H1 (cell line): ENCODE measurements around the gene CYP11A1. TPM values are rescaled to one million over a fixed set of nuclear protein-coding genes. Genes with fewer than 3 reads are reported as not detected.
A peak's percentile ranks its signal among the peaks of the same experiment; 100 is the strongest.

Experiments
- CTCF ChIA-PET: fragments of 300-600 bp; sonication (Branson Sonifier 250); formaldehyde crosslinking; loops from one replicate; lab custom pipeline; 2021; ENCODE audit not compliant: partially characterized antibody; lab: Charles Lee
- POLR2A ChIA-PET: fragments of 300-600 bp; sonication (Branson Sonifier 250); formaldehyde crosslinking; loops from one replicate; lab custom pipeline; 2021; ENCODE audit warnings: inconsistent platforms; ENCODE audit not compliant: partially characterized antibody; lab: Charles Lee
- DNase-seq, 2 experiments: peaks; one replicate each; pipeline versions ENCODE4 v3.0.0 to v3.0.0-alpha.2; 2010 to 2022; ENCODE audit warnings: low spot score in 2 of 2, low read depth in 1 of 2, mixed read lengths in 1 of 2
- FAIRE-seq: peaks from 2 replicates; lab custom pipeline; 2011; peaks lifted over from hg19 to GRCh38; lab: Jason Lieb, UNC
- H2AFZ ChIP-seq: 2 replicates; pipeline ENCODE4 v1.8.1; 2012; ENCODE audit warnings: low read length, inconsistent platforms
- H2AK5ac ChIP-seq: 2 replicates; pipeline ENCODE4 v1.6.1; 2013; ENCODE audit warnings: low read depth, low read length
- H2BK120ac ChIP-seq: replicated peaks from 2 replicates; pipeline ENCODE3; 2013; ENCODE audit warnings: low read depth, low read length, inconsistent platforms
- H2BK12ac ChIP-seq: 2 replicates; pipeline ENCODE4 v1.6.1; 2013; ENCODE audit warnings: low read depth, low read length
- H2BK15ac ChIP-seq: 2 replicates; pipeline ENCODE4 v1.6.1; 2013; ENCODE audit warnings: low read length
- H2BK20ac ChIP-seq: 2 replicates; pipeline ENCODE4 v1.6.1; 2013; ENCODE audit warnings: low read length
- H2BK5ac ChIP-seq: 2 replicates; pipeline ENCODE4 v1.6.1; 2013; ENCODE audit warnings: low read depth, low read length
- H3K14ac ChIP-seq: 2 replicates; pipeline ENCODE4 v1.6.1; 2013; ENCODE audit warnings: inconsistent platforms; ENCODE audit not compliant: insufficient read length
- H3K18ac ChIP-seq: 2 replicates; pipeline ENCODE4 v1.6.1; 2013; ENCODE audit warnings: low read length; ENCODE audit errors: extremely low read depth
- H3K23ac ChIP-seq: 2 replicates; pipeline ENCODE4 v1.6.1; 2013; ENCODE audit warnings: inconsistent platforms; ENCODE audit not compliant: insufficient read length
- H3K23me2 ChIP-seq: 2 replicates; pipeline ENCODE4 v1.6.1; 2013; ENCODE audit warnings: low read depth, low read length
- H3K27ac ChIP-seq: 2 replicates; pipeline ENCODE4 v1.6.1; 2011; ENCODE audit warnings: low read depth, low read length, inconsistent platforms
- H3K27me3 ChIP-seq, 4 experiments: replicated peaks in 1 of 4; 1 replicate in 1 of 4; 2 replicates in 3 of 4; pipeline versions ENCODE4 v1.6.1 to v1.8.1; 2011 to 2013; ENCODE audit warnings: low read length in 3 of 4, mild to moderate bottlenecking in 3 of 4, inconsistent platforms in 2 of 4, mixed read lengths in 2 of 4, moderate library complexity in 1 of 4; ENCODE audit not compliant: control insufficient read depth in 3 of 4, insufficient read depth in 3 of 4; ENCODE audit errors: extremely low read depth in 1 of 4
- H3K36me3 ChIP-seq, 4 experiments: 2 replicates each; pipeline versions ENCODE4 v1.6.1 to v1.8.1; 2011 to 2013; ENCODE audit warnings: mild to moderate bottlenecking in 4 of 4, low read length in 3 of 4, moderate library complexity in 2 of 4, control low read depth in 1 of 4, inconsistent platforms in 1 of 4; ENCODE audit not compliant: insufficient read depth in 4 of 4, control insufficient read depth in 2 of 4
- H3K4ac ChIP-seq: replicated peaks from 2 replicates; pipeline ENCODE3; 2013; ENCODE audit warnings: low read length, low read depth, mixed read lengths, inconsistent platforms; ENCODE audit not compliant: insufficient read length
- H3K4me1 ChIP-seq, 4 experiments: replicated peaks in 1 of 4; 1 replicate in 1 of 4; 2 replicates in 3 of 4; pipeline versions ENCODE4 v1.6.1 to v1.8.1; 2011 to 2013; ENCODE audit warnings: low read length in 3 of 4, inconsistent platforms in 2 of 4, mixed read lengths in 1 of 4; ENCODE audit not compliant: insufficient read depth in 4 of 4, control insufficient read depth in 3 of 4
- H3K4me2 ChIP-seq, 2 experiments: 2 replicates each; pipeline versions ENCODE4 v1.6.1 to v1.8.1; 2011 to 2013; ENCODE audit warnings: low read depth in 2 of 2, low read length in 2 of 2, control low read depth in 1 of 2, inconsistent platforms in 1 of 2, mild to moderate bottlenecking in 1 of 2; ENCODE audit not compliant: insufficient read depth in 1 of 2
- H3K4me3 ChIP-seq, 4 experiments: fragments of 200-600, 300-600 bp in 1 of 4; sonication (generic), shearing (Covaris generic), sonication (Bioruptor Twin) in 1 of 4; 2 replicates each; pipeline versions ENCODE4 v1.5.1 to v1.8.1; 2011 to 2016; ENCODE audit warnings: low read length in 4 of 4, low read depth in 3 of 4, control low read depth in 2 of 4, inconsistent platforms in 2 of 4, mild to moderate bottlenecking in 2 of 4, mixed read lengths in 1 of 4, moderate library complexity in 1 of 4; ENCODE audit not compliant: insufficient read depth in 2 of 4; ENCODE audit errors: extremely low read depth in 1 of 4
- H3K56ac ChIP-seq: replicated peaks from 2 replicates; pipeline ENCODE3; 2013; ENCODE audit warnings: low read depth, mild to moderate bottlenecking, mixed read lengths, low read length, inconsistent platforms; ENCODE audit not compliant: insufficient read length
- H3K79me1 ChIP-seq: 2 replicates; pipeline ENCODE4 v1.6.1; 2013; ENCODE audit warnings: low read depth, low read length, control low read depth
- H3K79me2 ChIP-seq, 2 experiments: 2 replicates each; pipeline versions ENCODE4 v1.6.1 to v1.8.1; 2012 to 2013; ENCODE audit warnings: low read length in 2 of 2, mild to moderate bottlenecking in 2 of 2, inconsistent platforms in 1 of 2; ENCODE audit not compliant: insufficient read depth in 2 of 2, control insufficient read depth in 1 of 2
- H3K9ac ChIP-seq, 4 experiments: replicated peaks in 1 of 4; 1 replicate in 1 of 4; 2 replicates in 3 of 4; pipeline versions ENCODE4 v1.6.1 to v1.8.1; 2011 to 2013; ENCODE audit warnings: low read depth in 3 of 4, low read length in 3 of 4, control low read depth in 2 of 4, mild to moderate bottlenecking in 2 of 4, moderate library complexity in 2 of 4, inconsistent platforms in 1 of 4; ENCODE audit errors: extremely low read depth in 1 of 4
- H3K9me3 ChIP-seq, 2 experiments: 2 replicates each; pipeline versions ENCODE4 v1.6.1 to v1.8.1; 2012 to 2013; ENCODE audit warnings: mild to moderate bottlenecking in 2 of 2, moderate library complexity in 2 of 2, control low read depth in 1 of 2, inconsistent platforms in 1 of 2, low read depth in 1 of 2, low read length in 1 of 2, mixed read lengths in 1 of 2; ENCODE audit not compliant: insufficient read depth in 2 of 2
- H4K20me1 ChIP-seq, 2 experiments: replicated peaks in 1 of 2; 2 replicates each; pipeline versions ENCODE3 to v1.8.1; 2011 to 2013; ENCODE audit warnings: inconsistent platforms in 2 of 2, low read length in 2 of 2, mild to moderate bottlenecking in 1 of 2; ENCODE audit not compliant: insufficient read depth in 2 of 2, control insufficient read depth in 1 of 2
- H4K5ac ChIP-seq: 2 replicates; pipeline ENCODE4 v1.6.1; 2013; ENCODE audit warnings: low read length, low read depth, mixed read lengths, inconsistent platforms; ENCODE audit not compliant: insufficient read length
- H4K8ac ChIP-seq: 2 replicates; pipeline ENCODE4 v1.8.0; 2013; ENCODE audit warnings: mild to moderate bottlenecking, moderate library complexity, low read length, inconsistent platforms; ENCODE audit not compliant: insufficient read depth; ENCODE audit errors: extremely low read depth
- H4K91ac ChIP-seq: replicated peaks from 2 replicates; pipeline ENCODE3; 2013; ENCODE audit warnings: low read length, mixed read lengths, inconsistent platforms; ENCODE audit not compliant: insufficient read length
- BACH1 ChIP-seq: IDR thresholded peaks from 2 replicates; pipeline ENCODE4 v1.6.1; 2012; ENCODE audit warnings: low read length, improper control_type of control experiment
- EGR1 ChIP-seq: IDR thresholded peaks from 2 replicates; pipeline ENCODE4 v1.6.1; 2011; ENCODE audit warnings: low read depth, low read length, borderline replicate concordance
- EZH2 ChIP-seq: fragments of 200-600 bp; sonication (generic); IDR thresholded peaks from 2 replicates; pipeline ENCODE4 v1.7.1; 2012; ENCODE audit warnings: low read depth, mild to moderate bottlenecking, moderate library complexity, low read length, inconsistent platforms; ENCODE audit not compliant: severe bottlenecking
- GTF2F1 ChIP-seq: IDR thresholded peaks from 2 replicates; pipeline ENCODE4 v1.6.1; 2012; ENCODE audit warnings: low read depth, low read length, improper control_type of control experiment, borderline replicate concordance
- KDM1A ChIP-seq: fragments of 200-600, 300-600 bp; sonication (generic); IDR thresholded peaks from 2 replicates; pipeline ENCODE4 v1.7.1; 2016; ENCODE audit warnings: mild to moderate bottlenecking, low read length, borderline replicate concordance
- KDM4A ChIP-seq: IDR thresholded peaks from one replicate; pipeline ENCODE4 v1.7.1; 2012; ENCODE audit warnings: low read depth, mild to moderate bottlenecking, moderate library complexity, low read length, inconsistent platforms; ENCODE audit not compliant: severe bottlenecking
- RAD21 ChIP-seq, 2 experiments: IDR thresholded peaks in 1 of 2; conservative IDR thresholded peaks in 1 of 2; 2 replicates each; pipeline ENCODE4 v1.6.1; 2011; ENCODE audit warnings: low read depth in 2 of 2, low read length in 2 of 2, improper control_type of control experiment in 1 of 2, inconsistent platforms in 1 of 2, mild to moderate bottlenecking in 1 of 2, moderate library complexity in 1 of 2
- RXRA ChIP-seq: IDR thresholded peaks from 2 replicates; pipeline ENCODE4 v1.6.1; 2011; ENCODE audit warnings: low read depth, mild to moderate bottlenecking, low read length, moderate library complexity; ENCODE audit not compliant: insufficient read depth
- SIRT6 ChIP-seq: IDR thresholded peaks from one replicate; pipeline ENCODE4 v1.7.1; 2012; ENCODE audit warnings: low read length, inconsistent platforms
- TEAD4 ChIP-seq: IDR thresholded peaks from 2 replicates; pipeline ENCODE4 v1.6.1; 2012; ENCODE audit warnings: low read depth, low read length, inconsistent platforms, mixed read lengths
- WGBS, 2 experiments: shearing (Covaris generic) in 1 of 2; methylation state at CpG; one replicate each; pipeline versions ENCODE4 v1.1.6 to v1.1.7; 2013 to 2015; ENCODE audit warnings: low lambda C conversion rate in 2 of 2, mixed read lengths in 2 of 2, inconsistent platforms in 1 of 2, low coverage in 1 of 2, missing lambda C conversion rate in 1 of 2; ENCODE audit not compliant: insufficient replicate concordance in 2 of 2, insufficient coverage in 1 of 2, insufficient read length in 1 of 2; ENCODE audit errors: extremely low coverage in 1 of 2, missing lambda C conversion rate in 1 of 2; 5-methylcytosine and 5-hydroxymethylcytosine counted together
- polyA plus RNA-seq, 7 experiments: library from polyadenylated mRNA; depleted of rRNA in 3 of 7; stranded (reverse) in 5 of 7; unstranded in 2 of 7; fragments of >200 nt in 5 of 7; fragments of 200-250 nt in 2 of 7; gene quantifications; 1 replicate in 5 of 7; 2 replicates in 1 of 7; 4 replicates in 1 of 7; pipeline versions ENCODE4 v1.2.1 to v1.2.3, GENCODE V29; 2011 to 2013; ENCODE audit warnings: missing spikeins in 2 of 7, mixed read lengths in 2 of 7
- total RNA-seq: library from RNA; stranded (reverse); fragmentation: NEBNext Ultra II Directional; extraction: Animal tissue kit (Norgen Biotek cat#: 25700); gene quantifications from 2 replicates; pipeline ENCODE4 v1.2.1, GENCODE V29; 2021

Gene CYP11A1
- total and polyA plus RNA-seq, 2 of the 8 experiments (the other 6 are each of a cell fraction or from before 2014, with no cell fraction given), result 1.9 to 7.2 TPM

GRCh38 chr15:74373731-74374647 is 6.5 kb upstream of the CYP11A1 start:
- H4K91ac ChIP-seq, result peak overlapping the region; percentile 83
- H3K27me3 ChIP-seq, result peaks cover 0 to 3% (median 0%) of the 10 kb centered on the region in 4 experiments; a peak in 3 of 7 replicates
- H3K4me1 ChIP-seq, result peaks cover 4 to 15% (median 9%) of the 10 kb centered on the region in 4 experiments
- no peaks in the 10 kb centered on the region for H3K9me3 ChIP-seq
- FAIRE-seq, result peak; percentile 36
- H3K56ac ChIP-seq, result no peak overlapping the region
- H3K79me2 ChIP-seq, result no peaks in the 10 kb centered on the region
- H3K23ac ChIP-seq, result no peak overlapping the region
- peak overlapping the region; percentile 76 to 99 for H3K4me2 ChIP-seq
- POLR2A ChIA-PET, result interaction anchor here (0.9 to 3.1 kb wide), 5 partner anchors 10 to 112 kb away, joined by 3 to 9 read pairs (median 3); no protein-coding TSS in a partner anchor
- H2BK12ac ChIP-seq, result peak overlapping the region; percentile 87; the same call in 1 of the 2 replicates
- 1% methylated on average over 58 of the region's 62 CpGs; no CpG with 5 or more reads in 1 of the 2 experiments for WGBS, 2 experiments
- peak overlapping the region; percentile 99 for H3K18ac ChIP-seq
- no peaks in the 10 kb centered on the region for H4K20me1 ChIP-seq
- H3K4me3 ChIP-seq, result peak overlapping the region; percentile 37 to 74 (median 62)
- DNase-seq, result peak; percentile 79 to 97
- H2BK5ac ChIP-seq, result peak overlapping the region; percentile 92
- H2AK5ac ChIP-seq, result no peak overlapping the region
- no peak overlapping the region for H2BK120ac ChIP-seq
- no peaks in the 10 kb centered on the region for H3K36me3 ChIP-seq
- peak overlapping the region; percentile 87; the same call in 1 of the 2 replicates for H2AFZ ChIP-seq
- peak overlapping the region; percentile 98; the same call in 1 of the 2 replicates for H2BK15ac ChIP-seq
- peaks cover 6% of the 10 kb centered on the region; the same call in 1 of the 2 replicates for H3K23me2 ChIP-seq
- H3K4ac ChIP-seq, result peak overlapping the region; percentile 65
- H4K5ac ChIP-seq, result peak overlapping the region; percentile 92
- CTCF ChIA-PET, result interaction anchor here (0.6 to 36.8 kb wide), 33 partner anchors 10 to 368 kb away, joined by 3 to 1311 read pairs (median 5); partner anchors contain the start of genes CLK3 and SEMA7A
- no peak overlapping the region for H3K14ac ChIP-seq
- no peak overlapping the region for H3K27ac ChIP-seq
- no peak overlapping the region; a peak in 2 of 7 replicates for H3K9ac ChIP-seq
- no peaks in the 10 kb centered on the region; the same call in 1 of the 2 replicates for H3K79me1 ChIP-seq
- H4K8ac ChIP-seq, result no peak overlapping the region; the same call in 1 of the 2 replicates
- 0 out of 2 replicates have a peak overlapping the region, but pooled peaks have one; percentile 43 for H2BK20ac ChIP-seq
- TF ChIP-seq KDM4A (peak; percentile 96), GTF2F1 (no peak), KDM1A (no peak), TEAD4 (no peak), EGR1 (no peak), RAD21 (IDR thresholded peaks at IDR 0.05 in 1 of 2, conservative IDR thresholded peaks at IDR 0.05 in 1 of 2; ENCODE audit: low read depth in 2 of 2, low read length in 2 of 2) (peak; percentile 92 to 94), BACH1 (0 out of 2 replicates have a peak, but pooled peaks have one; percentile 22), EZH2 (no peak), SIRT6 (no peak), RXRA (no peak)
